Islet of Langerhans (tissue), 1 donor: ENCODE results near the gene PPP6R3.
"Not testable (repeated sequence)": the region's sequence is repeated elsewhere in the genome, so short reads cannot be mapped to it uniquely, and the experiment has no call there.

Experiments used
- FAIRE-seq: peaks from one replicate; lab custom pipeline; 2011; peaks lifted over from hg19 to GRCh38; lab: Jason Lieb, UNC

PPP6R3 gene

GRCh38 chr11:68436162-68436888, 24.2 kb upstream of the PPP6R3 start:
- FAIRE-seq, result no peak

DNA sequence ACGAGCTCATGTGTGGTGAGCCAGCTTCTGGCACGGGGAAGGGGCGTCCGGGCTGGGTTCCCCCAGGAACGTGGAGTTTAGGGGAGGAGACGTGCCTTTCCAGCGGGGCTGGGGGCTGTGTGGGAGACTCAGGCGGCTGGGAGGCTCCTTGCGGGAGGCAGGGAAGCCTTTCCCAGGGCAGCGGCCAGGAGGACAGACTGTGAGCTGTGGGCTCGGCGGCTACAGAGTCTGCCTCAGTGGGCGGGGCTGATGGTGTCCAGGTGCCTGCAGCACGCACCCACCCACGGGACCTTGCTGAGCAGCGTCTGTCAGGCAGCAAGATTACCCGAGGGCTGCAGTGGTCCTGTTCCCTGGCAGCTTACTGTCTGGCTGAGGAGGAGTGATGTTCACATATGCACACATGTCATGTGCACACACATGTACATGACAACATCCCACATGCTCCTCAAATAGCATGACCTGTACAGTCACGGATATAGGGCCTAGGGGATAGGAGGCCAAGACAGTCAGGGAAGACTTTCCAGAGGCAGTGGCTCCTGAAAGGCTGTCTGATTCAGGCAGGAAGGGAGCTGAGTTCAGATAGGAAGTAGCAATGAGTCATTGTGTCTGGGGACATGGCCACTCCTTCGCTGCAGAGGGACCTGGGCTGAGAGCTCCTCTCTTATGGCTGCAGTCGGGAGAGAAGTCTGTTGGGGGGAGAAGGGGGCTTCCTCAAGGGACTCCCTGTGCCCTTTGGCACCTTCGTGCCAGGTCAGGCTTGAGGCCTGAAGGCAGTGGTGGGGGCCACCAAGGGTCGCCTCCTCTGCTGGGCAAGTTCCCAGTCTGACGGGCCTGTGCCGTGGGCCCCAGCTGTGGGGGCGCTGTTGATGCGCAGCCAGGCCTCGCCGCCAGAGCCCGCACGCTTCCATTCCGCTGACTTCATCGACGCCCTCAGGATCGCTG, 23.3 kb upstream of the PPP6R3 start:
- no peak for FAIRE-seq

- FAIRE-seq, result no peak
Observed at GRCh38 chr11:68437927-68438657, 22.5 kb upstream of the PPP6R3 start.

DNA sequence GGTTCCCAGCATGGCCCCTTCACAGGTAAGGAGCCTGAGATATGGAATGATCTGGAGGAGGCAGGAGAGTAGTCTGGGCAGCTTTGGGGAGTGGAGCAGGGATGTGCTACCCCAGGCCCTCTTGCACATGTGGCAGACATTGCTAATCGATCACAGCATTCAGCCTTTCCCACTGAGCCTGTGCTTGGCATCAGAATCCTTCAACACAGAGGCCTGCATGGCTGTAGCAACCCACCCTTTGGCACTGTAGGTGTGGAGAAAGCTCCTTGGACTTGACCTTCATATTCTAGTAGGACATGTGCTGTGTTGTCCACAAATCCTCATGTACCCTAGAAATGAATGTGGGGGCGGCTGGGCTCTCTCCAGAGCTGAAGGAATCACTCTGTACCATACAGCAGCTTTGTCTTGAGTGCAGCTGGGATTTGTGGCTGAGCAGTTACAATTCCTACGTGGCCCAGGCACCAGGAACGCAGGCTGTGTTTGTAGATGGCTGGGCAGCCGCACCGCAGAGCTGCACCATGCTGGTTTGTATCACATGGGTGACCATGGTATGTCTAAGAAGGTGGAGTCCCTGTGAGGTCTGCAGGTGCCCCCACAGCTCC, 21.8 kb upstream of the PPP6R3 start:
- FAIRE-seq, result no peak

- FAIRE-seq, result no peak
Observed at GRCh38 chr11:68439355-68440065, 21.0 kb upstream of the PPP6R3 start.

GRCh38 chr11:68440224-68440623, 20.3 kb upstream of the PPP6R3 start:
- FAIRE-seq, result no peak

DNA sequence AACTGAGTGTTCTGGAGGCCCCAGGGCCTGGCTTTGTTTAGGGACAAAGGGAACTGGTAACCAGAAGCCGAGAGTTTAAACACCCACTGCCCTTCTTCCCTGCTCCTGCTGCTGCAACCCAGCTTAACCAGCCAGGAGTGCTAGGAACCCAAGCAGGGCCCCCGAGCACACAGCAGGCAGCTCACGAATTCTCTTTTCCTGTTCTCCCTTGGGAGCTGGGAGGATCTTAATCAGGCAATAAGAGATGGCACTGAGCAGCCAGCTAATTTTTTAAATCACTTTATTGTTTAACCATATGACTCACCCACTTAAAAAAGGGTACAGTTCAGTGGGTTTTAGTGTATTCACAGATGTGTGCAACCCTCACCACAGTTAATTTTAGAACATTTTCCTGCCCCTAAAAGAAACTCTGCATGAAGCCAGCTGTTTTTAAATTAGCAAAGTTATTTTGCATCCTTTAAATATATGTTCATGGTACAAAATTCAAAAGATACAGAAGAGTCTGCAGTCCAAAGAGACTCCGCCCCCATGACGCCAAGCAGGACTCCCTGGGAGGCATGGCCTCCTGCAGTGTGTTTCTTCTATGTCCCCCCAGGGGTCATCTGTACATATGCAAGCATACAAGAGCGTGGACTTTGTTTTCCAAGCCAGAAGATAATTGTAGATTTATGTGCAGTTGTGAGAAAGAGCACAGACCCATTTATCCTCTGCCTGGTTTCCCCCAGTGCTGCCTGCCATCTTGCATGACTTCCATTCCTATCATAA, 18.9 kb upstream of the PPP6R3 start:
- FAIRE-seq, result peak; percentile 99

DNA sequence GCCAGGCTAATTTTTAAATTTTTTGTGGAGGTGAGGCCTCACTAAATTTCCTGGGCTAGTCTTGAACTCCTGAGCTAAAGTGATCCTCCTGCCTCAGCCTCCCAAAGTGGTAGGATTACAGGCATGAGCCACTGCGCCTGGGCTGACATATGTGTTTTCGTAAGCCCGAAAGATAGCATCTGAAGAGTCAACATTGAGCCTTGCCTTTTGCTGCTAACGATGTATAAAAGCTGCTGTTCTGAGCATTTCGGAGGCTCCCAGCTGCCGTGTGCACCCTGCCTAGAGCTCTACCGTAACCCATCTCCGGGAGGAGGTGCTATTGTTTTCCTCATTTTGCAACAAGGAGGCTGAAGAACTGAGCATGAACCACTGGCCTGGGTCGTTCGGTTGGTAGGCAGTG, 18.1 kb upstream of the PPP6R3 start:
- FAIRE-seq, result peak; percentile 45

DNA sequence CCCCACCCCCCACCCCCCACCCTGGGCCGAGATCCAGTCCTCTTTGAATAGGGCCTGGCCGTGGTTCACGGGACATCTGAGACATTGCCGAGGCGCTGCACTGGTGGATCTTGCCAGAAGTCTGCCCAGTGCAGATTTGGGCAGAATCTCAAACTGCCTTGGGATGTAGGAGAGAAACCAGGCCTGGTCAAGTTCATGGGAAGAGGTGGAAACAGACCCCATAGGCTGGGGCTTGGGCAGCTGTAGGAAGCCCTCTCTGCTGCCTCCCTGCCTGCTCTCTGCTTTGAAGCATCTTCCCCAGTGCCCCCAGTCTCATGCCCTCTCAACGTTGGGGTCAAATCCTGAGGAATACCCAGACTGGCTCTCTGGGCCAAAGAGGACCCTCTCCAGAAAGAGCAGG, 16.0 kb upstream of the PPP6R3 start:
- no peak for FAIRE-seq

DNA sequence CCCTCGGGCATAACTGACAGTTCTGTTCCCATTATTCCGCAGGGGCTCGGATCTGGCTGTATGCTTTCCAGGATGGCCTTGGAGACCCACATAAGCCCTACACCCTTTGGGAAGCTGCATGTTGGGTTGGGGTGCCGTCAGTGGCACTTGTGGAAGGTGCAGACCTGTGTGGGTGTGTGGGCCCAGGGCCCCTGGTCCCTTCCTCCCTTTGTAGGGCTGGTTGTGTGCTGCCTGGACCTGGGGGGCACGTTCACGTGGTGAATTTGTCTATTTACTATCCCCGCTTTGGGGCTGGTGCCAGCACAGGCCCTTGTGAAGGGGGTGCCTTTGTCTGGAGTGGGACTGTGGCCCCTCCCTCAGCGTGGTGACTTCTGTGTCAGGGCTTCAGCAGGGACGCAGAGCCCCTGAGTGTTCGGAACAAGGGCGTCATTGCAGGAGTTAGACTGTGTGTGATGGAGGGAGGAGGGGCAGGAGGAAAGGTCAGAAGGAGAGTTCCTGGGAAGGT, 15.0 kb upstream of the PPP6R3 start:
- FAIRE-seq, result no peak

- no peak for FAIRE-seq
Observed at GRCh38 chr11:68446046-68446725, 14.4 kb upstream of the PPP6R3 start.

GRCh38 chr11:68447015-68447801, 13.3 kb upstream of the PPP6R3 start:
- FAIRE-seq, result no peak

- not testable (repeated sequence) for FAIRE-seq
Observed at GRCh38 chr11:68447914-68448313, 12.6 kb upstream of the PPP6R3 start.

DNA sequence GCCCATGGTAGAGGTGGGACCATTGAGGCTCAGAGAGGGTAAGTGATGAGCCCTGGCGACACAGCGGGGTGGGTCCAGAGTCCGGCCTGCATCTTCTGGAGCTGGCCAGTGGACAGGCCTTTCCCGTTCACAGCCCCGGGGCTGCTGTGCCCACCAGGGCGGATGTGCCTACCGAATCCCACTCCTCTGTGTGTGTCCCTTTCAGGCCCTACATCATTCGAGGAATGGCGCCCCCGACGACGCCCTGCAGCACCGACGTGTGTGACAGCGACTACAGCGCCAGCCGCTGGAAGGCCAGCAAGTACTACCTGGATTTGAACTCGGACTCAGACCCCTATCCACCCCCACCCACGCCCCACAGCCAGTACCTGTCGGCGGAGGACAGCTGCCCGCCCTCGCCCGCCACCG, 11.9 kb upstream of the PPP6R3 start:
- FAIRE-seq, result no peak

- no peak for FAIRE-seq
Observed at GRCh38 chr11:68449951-68450350, 10.6 kb upstream of the PPP6R3 start.

- no peak for FAIRE-seq
Observed at GRCh38 chr11:68450711-68451110, 9.8 kb upstream of the PPP6R3 start.

- no peak for FAIRE-seq
Observed at GRCh38 chr11:68454767-68455166, 5.8 kb upstream of the PPP6R3 start.

- FAIRE-seq, result no peak
Observed at GRCh38 chr11:68455485-68455884, 5.1 kb upstream of the PPP6R3 start.

DNA sequence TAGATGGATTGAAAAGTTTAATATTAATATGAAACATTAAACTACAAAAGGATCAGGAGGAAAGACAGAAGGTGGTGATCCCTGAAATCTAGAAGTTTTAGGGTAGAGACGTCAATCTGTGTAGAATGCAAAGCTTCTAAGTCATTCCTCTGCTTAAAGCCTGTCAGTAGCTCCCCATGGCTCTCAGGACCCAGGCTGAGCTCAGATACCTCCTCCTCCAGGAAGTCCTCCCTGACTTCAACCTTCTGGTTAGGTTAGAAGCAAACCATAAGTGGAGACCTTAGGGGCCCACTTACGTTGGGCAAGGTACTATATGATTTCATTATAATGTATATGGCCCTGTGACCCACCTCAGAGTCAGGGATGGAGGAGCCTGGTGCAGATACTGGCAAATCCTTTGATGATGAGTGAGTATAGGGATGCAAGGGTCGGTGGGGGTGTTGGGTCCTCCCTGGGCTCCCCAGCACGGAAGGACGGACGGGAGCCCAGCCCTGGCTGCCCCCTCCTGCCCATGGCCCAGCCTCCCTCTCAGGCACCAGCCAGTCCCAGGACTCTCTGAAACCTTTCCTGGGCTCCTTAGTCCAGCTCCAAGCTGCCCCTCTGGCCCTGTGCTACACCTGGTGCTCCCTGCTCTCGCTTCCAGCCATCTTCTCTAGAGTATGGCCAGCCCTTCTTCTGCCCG, 3.2 kb upstream of the PPP6R3 start:
- no peak for FAIRE-seq
